Effector CD4-positive, alpha-beta T cell (primary cell): Measurements from ENCODE around the gene FOXP1.
A peak's percentile ranks its signal among the peaks of the same experiment; 100 is the strongest.

Source experiments
- DNase-seq: peaks from one replicate; pipeline ENCODE4 v3.0.0-alpha.2; 2020

Gene FOXP1

GRCh38 chr3:71421820-71422566, 161.5 kb downstream of the FOXP1 start:
- no peak for DNase-seq

GRCh38 chr3:71421475-71421819, 162.1 kb downstream of the FOXP1 start:
- no peak for DNase-seq

- DNase-seq, result no peak
Observed at GRCh38 chr3:71419369-71419768, 164.2 kb downstream of the FOXP1 start.

GRCh38 chr3:71417791-71418190, 165.7 kb downstream of the FOXP1 start:
- no peak for DNase-seq

GRCh38 chr3:71416876-71417275, 166.7 kb downstream of the FOXP1 start:
- peak; percentile 30 for DNase-seq

GRCh38 chr3:71415681-71416122, 167.8 kb downstream of the FOXP1 start:
- DNase-seq, result no peak

GRCh38 chr3:71414189-71414927, 169.2 kb downstream of the FOXP1 start:
- no peak for DNase-seq

GRCh38 chr3:71413572-71413971, 170.0 kb downstream of the FOXP1 start:
- DNase-seq, result no peak

GRCh38 chr3:71409352-71409751, 174.2 kb downstream of the FOXP1 start:
- no peak for DNase-seq

- no peak for DNase-seq
Observed at GRCh38 chr3:71408903-71409302, 174.6 kb downstream of the FOXP1 start.

- DNase-seq, result no peak
Observed at GRCh38 chr3:71407823-71408222, 175.7 kb downstream of the FOXP1 start.

- no peak for DNase-seq
Observed at GRCh38 chr3:71406972-71407810, 176.3 kb downstream of the FOXP1 start.

GRCh38 chr3:71402911-71403310, 180.6 kb downstream of the FOXP1 start:
- no peak for DNase-seq

GRCh38 chr3:71402280-71402679, 181.2 kb downstream of the FOXP1 start:
- no peak for DNase-seq

GRCh38 chr3:71401695-71402231, 181.8 kb downstream of the FOXP1 start:
- no peak for DNase-seq

- no peak for DNase-seq
Observed at GRCh38 chr3:71400986-71401451, 182.5 kb downstream of the FOXP1 start.

GRCh38 chr3:71399478-71399877, 184.1 kb downstream of the FOXP1 start:
- DNase-seq, result no peak

GRCh38 chr3:71398157-71398836, 185.2 kb downstream of the FOXP1 start:
- no peak for DNase-seq

- no peak for DNase-seq
Observed at GRCh38 chr3:71397726-71398125, 185.8 kb downstream of the FOXP1 start.

- no peak for DNase-seq
Observed at GRCh38 chr3:71397046-71397445, 186.5 kb downstream of the FOXP1 start.

- no peak for DNase-seq
Observed at GRCh38 chr3:71395927-71396695, 187.4 kb downstream of the FOXP1 start.

GRCh38 chr3:71395470-71395869, 188.1 kb downstream of the FOXP1 start:
- DNase-seq, result no peak
